GM23248 (cell line): ENCODE results near the gene IL36G. TPM values are rescaled to one million over a fixed set of nuclear protein-coding genes. Genes with fewer than 3 reads are reported as not detected.
A peak's percentile ranks its signal among the peaks of the same experiment; 100 is the strongest.

Experiments used
- DNase-seq: peaks from one replicate; pipeline ENCODE4 v3.0.0-alpha.2; 2015
- H2AFZ ChIP-seq: fragments of 200-600 bp; sonication (generic); 2 replicates; pipeline ENCODE4 v1.6.1; 2016; ENCODE audit warnings: antibody characterized with exemption
- H3F3A ChIP-seq: fragments of 200-600 bp; sonication (generic); 2 replicates; pipeline ENCODE4 v1.6.1; 2016; ENCODE audit warnings: mild to moderate bottlenecking, antibody characterized with exemption, mixed run types; ENCODE audit not compliant: insufficient read depth
- H3K27ac ChIP-seq: fragments of 200-600 bp; sonication (generic); 2 replicates; pipeline ENCODE4 v1.5.1; 2016; ENCODE audit warnings: mild to moderate bottlenecking
- H3K27me3 ChIP-seq: fragments of 200-600 bp; sonication (generic); replicated peaks from 2 replicates; pipeline ENCODE4 v1.6.1; 2016; ENCODE audit warnings: mild to moderate bottlenecking; ENCODE audit not compliant: insufficient read depth
- H3K36me3 ChIP-seq: fragments of 200-600 bp; sonication (generic); 2 replicates; pipeline ENCODE4 v1.6.1; 2016; ENCODE audit warnings: low read depth, mild to moderate bottlenecking
- H3K4me1 ChIP-seq: fragments of 200-600 bp; sonication (generic); 2 replicates; pipeline ENCODE4 v1.6.1; 2016; ENCODE audit warnings: mild to moderate bottlenecking; ENCODE audit not compliant: insufficient read depth
- H3K4me2 ChIP-seq: fragments of 200-600 bp; sonication (generic); one replicate; pipeline ENCODE4 v1.6.1; 2016; ENCODE audit warnings: mild to moderate bottlenecking; ENCODE audit not compliant: unreplicated experiment
- H3K4me3 ChIP-seq: fragments of 200-600 bp; sonication (generic); 2 replicates; pipeline ENCODE4 v1.5.1; 2016; ENCODE audit warnings: mild to moderate bottlenecking
- H3K79me2 ChIP-seq: fragments of 200-600 bp; sonication (generic); 2 replicates; pipeline ENCODE4 v1.6.1; 2016; ENCODE audit warnings: mild to moderate bottlenecking; ENCODE audit not compliant: insufficient read depth
- H3K9ac ChIP-seq: fragments of 200-600 bp; sonication (generic); 2 replicates; pipeline ENCODE4 v1.6.1; 2016; ENCODE audit warnings: mild to moderate bottlenecking
- H3K9me2 ChIP-seq: fragments of 200-600 bp; sonication (generic); 2 replicates; pipeline ENCODE4 v1.6.1; 2016; ENCODE audit warnings: mixed run types, mild to moderate bottlenecking, moderate library complexity; ENCODE audit not compliant: insufficient read depth
- H3K9me3 ChIP-seq: fragments of 200-600 bp; sonication (generic); one replicate; pipeline ENCODE4 v1.6.1; 2017; ENCODE audit warnings: low read depth
- H4K20me1 ChIP-seq: fragments of 200-600 bp; sonication (generic); 2 replicates; pipeline ENCODE4 v1.6.0; 2016; ENCODE audit not compliant: insufficient read depth
- EZH2 ChIP-seq: fragments of 200-600 bp; sonication (generic); IDR thresholded peaks from 2 replicates; pipeline ENCODE4 v1.6.1; 2018; ENCODE audit warnings: antibody characterized with exemption, mild to moderate bottlenecking; ENCODE audit not compliant: insufficient read depth, poor library complexity, severe bottlenecking
- EZH2phosphoT487 ChIP-seq: fragments of 200-600 bp; sonication (generic); IDR thresholded peaks from 2 replicates; pipeline ENCODE4 v1.6.1; 2018; ENCODE audit warnings: antibody characterized with exemption, moderate library complexity, mild to moderate bottlenecking, low read depth; ENCODE audit not compliant: insufficient read depth
- WGBS, 2 experiments: methylation state at CpG; one replicate each; pipeline ENCODE4 v1.1.6; 2015 to 2017; ENCODE audit warnings: low lambda C conversion rate in 2 of 2, low coverage in 1 of 2; ENCODE audit errors: missing lambda C conversion rate in 2 of 2; 5-methylcytosine and 5-hydroxymethylcytosine counted together
- in situ Hi-C: fragments of 300-500 bp; cut with MboI; formaldehyde crosslinking; loops from 2 replicates; pipeline ENCODE4 v1.15.0; 2020
- polyA plus RNA-seq: library from polyadenylated mRNA; unstranded; fragments of >200 nt; fragmentation: Nextera tagmentation; extraction: Ambion mirVana; gene quantifications from 2 replicates; pipeline ENCODE4 v1.2.1, GENCODE V29; 2016
- total RNA-seq: library from RNA; depleted of rRNA; stranded (reverse); fragments of >200 nt; shearing (Covaris generic); gene quantifications from 2 replicates; pipeline ENCODE4 v1.2.3, GENCODE V29; 2014

Gene IL36G
- total and polyA plus RNA-seq, 2 experiments from 2014 or later = not detected

- Histone ChIP-seq H2AFZ (no peak overlapping the region), H3K9me2 (no peaks in the 10 kb centered on the region), H3K79me2 (no peaks in the 10 kb centered on the region), H4K20me1 (no peaks in the 10 kb centered on the region), H3K4me1 (no peaks in the 10 kb centered on the region), H3K27ac (no peak overlapping the region), H3K9ac (no peak overlapping the region), H3K9me3 (no peaks in the 10 kb centered on the region), H3K36me3 (no peaks in the 10 kb centered on the region), H3K27me3 (peaks cover 73% of the 10 kb centered on the region), H3K4me2 (no peak overlapping the region), H3K4me3 (no peak overlapping the region), H3F3A (no peaks in the 10 kb centered on the region)
- 61 to 66% methylated on average over 7 of the region's 7 CpGs for WGBS, 2 experiments
- TF ChIP-seq EZH2 (no peak), EZH2phosphoT487 (no peak)
- in situ Hi-C loops = no loop called here
- DNase-seq = no peak
These were observed 23.4 kb upstream of the IL36G start for GRCh38 chr2:112954364-112954763.

GRCh38 chr2:112957511-112957910 is 20.3 kb upstream of the IL36G start:
- H3K9me2 ChIP-seq = no peaks in the 10 kb centered on the region
- no peaks in the 10 kb centered on the region for H3K9me3 ChIP-seq
- no peaks in the 10 kb centered on the region for H3K36me3 ChIP-seq
- no peaks in the 10 kb centered on the region for H3K79me2 ChIP-seq
- no peak overlapping the region for H2AFZ ChIP-seq
- H3K4me1 ChIP-seq = no peaks in the 10 kb centered on the region
- H3F3A ChIP-seq = no peaks in the 10 kb centered on the region
- no peak overlapping the region for H3K4me2 ChIP-seq
- 94 to 96% methylated on average over 3 of the region's 3 CpGs for WGBS, 2 experiments
- H3K4me3 ChIP-seq = no peak overlapping the region
- no peak overlapping the region for H3K9ac ChIP-seq
- no peak for DNase-seq
- peaks cover 54% of the 10 kb centered on the region for H3K27me3 ChIP-seq
- no peak overlapping the region for H3K27ac ChIP-seq
- in situ Hi-C loops = no loop called here
- no peaks in the 10 kb centered on the region for H4K20me1 ChIP-seq
- TF ChIP-seq EZH2 (no peak), EZH2phosphoT487 (no peak)

- no peaks in the 10 kb centered on the region for H3K4me1 ChIP-seq
- H3K36me3 ChIP-seq = no peaks in the 10 kb centered on the region
- no peaks in the 10 kb centered on the region for H4K20me1 ChIP-seq
- no peak overlapping the region for H3K27ac ChIP-seq
- H3K79me2 ChIP-seq = no peaks in the 10 kb centered on the region
- H3K4me2 ChIP-seq = no peak overlapping the region
- H3F3A ChIP-seq = no peaks in the 10 kb centered on the region
- in situ Hi-C loops = no loop called here
- DNase-seq = peak; percentile 75
- no peak overlapping the region for H3K9ac ChIP-seq
- H3K9me3 ChIP-seq = no peaks in the 10 kb centered on the region
- no peak overlapping the region for H3K4me3 ChIP-seq
- H3K27me3 ChIP-seq = peaks cover 57% of the 10 kb centered on the region
- TF ChIP-seq EZH2 = no peak
- TF ChIP-seq EZH2phosphoT487 = no peak
- H2AFZ ChIP-seq = no peak overlapping the region
- WGBS, 2 experiments = 23% methylated on average over 9 of the region's 9 CpGs
- H3K9me2 ChIP-seq = no peaks in the 10 kb centered on the region
These were observed 19.2 kb upstream of the IL36G start for GRCh38 chr2:112958428-112959108.

GRCh38 chr2:112959109-112959812 is 18.5 kb upstream of the IL36G start:
- Histone ChIP-seq H3K9ac (no peak overlapping the region), H3K9me2 (no peaks in the 10 kb centered on the region), H3K27ac (no peak overlapping the region), H3K4me1 (no peaks in the 10 kb centered on the region), H3K9me3 (no peaks in the 10 kb centered on the region), H3K79me2 (no peaks in the 10 kb centered on the region), H3K4me2 (no peak overlapping the region), H3K4me3 (no peak overlapping the region), H3K27me3 (peaks cover 57% of the 10 kb centered on the region), H3K36me3 (no peaks in the 10 kb centered on the region), H3F3A (no peaks in the 10 kb centered on the region), H2AFZ (no peak overlapping the region), H4K20me1 (no peaks in the 10 kb centered on the region)
- DNase-seq = peak; percentile 13
- in situ Hi-C loops = no loop called here
- WGBS, 2 experiments = 57 to 58% methylated on average over 14 of the region's 14 CpGs
- TF ChIP-seq EZH2phosphoT487 (no peak), EZH2 (no peak)
